Mammary epithelial cell (primary cell): Measurements from ENCODE around the gene WDR44.
"Not testable (repeated sequence)": the region's sequence is repeated elsewhere in the genome, so short reads cannot be mapped to it uniquely, and the experiment has no call there.

Experiments
- CTCF ChIP-seq, 2 donors: IDR thresholded peaks in 1 of 2; conservative IDR thresholded peaks in 1 of 2; 2 replicates each; pipeline ENCODE4 v1.5.1; 2011 to 2012; ENCODE audit warnings: inconsistent platforms in 2 of 2, low read length in 2 of 2, mild to moderate bottlenecking in 2 of 2, control low read depth in 1 of 2, low read depth in 1 of 2; ENCODE audit not compliant: insufficient read depth in 1 of 2; ENCODE audit errors: extremely low read depth in 1 of 2
- EZH2 ChIP-seq: IDR thresholded peaks from 2 replicates; pipeline ENCODE4 v1.6.1; 2012; ENCODE audit warnings: low read length, inconsistent platforms, borderline replicate concordance

DNA sequence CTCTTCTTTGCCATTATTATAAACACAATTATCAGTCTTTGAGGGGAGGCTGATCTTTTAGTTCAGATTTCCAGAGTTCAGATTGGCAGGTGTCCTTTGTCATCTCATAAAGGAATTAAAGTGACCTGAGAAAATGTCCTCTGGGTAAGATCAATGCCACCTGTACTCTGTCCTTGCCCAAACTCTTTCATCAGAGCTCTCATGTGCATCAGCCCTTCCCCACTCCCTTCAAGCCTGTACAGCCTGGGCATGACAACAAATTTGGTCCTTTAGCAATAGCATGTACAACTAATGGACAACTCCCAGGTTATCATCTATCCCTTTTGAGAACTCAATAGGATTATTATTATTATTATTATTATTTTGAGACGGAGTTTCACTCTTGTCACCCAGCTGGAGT is 140.8 kb downstream of the WDR44 start:
- TF ChIP-seq CTCF (conservative IDR thresholded peaks at IDR 0.05 in 1 of 2, IDR thresholded peaks at IDR 0.05 in 1 of 2; ENCODE audit: extremely low read depth in 1 of 2, insufficient read depth in 1 of 2, low read depth in 1 of 2, low read length in 2 of 2); EZH2: not testable (repeated sequence)
